Skeletal muscle satellite cell (primary cell): ENCODE results near the gene IGFL1.
"Not testable (repeated sequence)": the region's sequence is repeated elsewhere in the genome, so short reads cannot be mapped to it uniquely, and the experiment has no call there.

Experiments used
- H3K27me3 ChIP-seq: 2 replicates; pipeline ENCODE4 v1.7.0; 2013; ENCODE audit warnings: low read length; ENCODE audit not compliant: control insufficient read depth, insufficient read depth
- H3K36me3 ChIP-seq: 2 replicates; pipeline ENCODE4 v1.7.0; 2013; ENCODE audit warnings: mild to moderate bottlenecking, control low read depth, low read length; ENCODE audit not compliant: insufficient read depth
- H3K4me1 ChIP-seq: 2 replicates; pipeline ENCODE4 v1.7.0; 2013; ENCODE audit warnings: low read length; ENCODE audit not compliant: control insufficient read depth, insufficient read depth
- H3K4me2 ChIP-seq: 2 replicates; pipeline ENCODE4 v1.7.0; 2013; ENCODE audit warnings: mild to moderate bottlenecking, low read length
- H3K4me3 ChIP-seq: 2 replicates; pipeline ENCODE4 v1.7.0; 2013; ENCODE audit warnings: low read length
- H3K9ac ChIP-seq: 2 replicates; pipeline ENCODE4 v1.7.0; 2013; ENCODE audit warnings: mild to moderate bottlenecking, low read depth, low read length, moderate library complexity
- H3K9me3 ChIP-seq: replicated peaks from 2 replicates; pipeline ENCODE4 v1.7.0; 2013; ENCODE audit warnings: mild to moderate bottlenecking, control low read depth, low read length

Gene IGFL1

DNA sequence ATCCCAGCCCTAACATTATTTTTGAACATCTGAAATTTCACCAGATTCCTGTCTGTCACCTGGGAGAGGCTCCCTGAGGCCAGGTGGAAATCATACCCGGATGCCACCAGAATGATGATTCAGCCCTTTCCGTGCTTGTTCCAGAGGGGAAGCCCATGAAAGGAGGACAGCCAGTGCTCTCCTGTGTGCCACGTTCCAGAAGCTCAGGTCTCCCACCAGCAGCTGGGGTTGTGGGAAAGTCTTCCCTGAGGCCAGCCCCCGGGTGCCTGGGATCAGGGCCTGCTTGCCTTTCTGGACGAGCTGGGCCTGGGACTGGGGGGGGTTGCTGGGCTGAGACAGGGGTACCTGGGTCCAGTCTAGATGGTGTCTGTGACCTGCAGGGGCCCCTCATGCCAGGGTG lies 25.5 kb upstream of the IGFL1 start:
- no peak overlapping the region for H3K4me3 ChIP-seq
- no peak overlapping the region for H3K9ac ChIP-seq
- no peaks in the 10 kb centered on the region for H3K36me3 ChIP-seq
- H3K9me3 ChIP-seq: no peaks in the 10 kb centered on the region
- peaks cover 8% of the 10 kb centered on the region for H3K4me1 ChIP-seq
- H3K4me2 ChIP-seq: no peak overlapping the region
- peaks cover 64% of the 10 kb centered on the region for H3K27me3 ChIP-seq

GRCh38 chr19:46205183-46205984 lies 24.2 kb upstream of the IGFL1 start:
- H3K4me2 ChIP-seq: no peak overlapping the region
- no peaks in the 10 kb centered on the region for H3K9me3 ChIP-seq
- H3K36me3 ChIP-seq: no peaks in the 10 kb centered on the region
- peaks cover 67% of the 10 kb centered on the region for H3K27me3 ChIP-seq
- H3K4me3 ChIP-seq: no peak overlapping the region
- no peak overlapping the region for H3K9ac ChIP-seq
- peaks cover 8% of the 10 kb centered on the region for H3K4me1 ChIP-seq

GRCh38 chr19:46206176-46206575 lies 23.4 kb upstream of the IGFL1 start:
- peaks cover 61% of the 10 kb centered on the region for H3K27me3 ChIP-seq
- no peak overlapping the region for H3K4me2 ChIP-seq
- no peak overlapping the region for H3K9ac ChIP-seq
- no peaks in the 10 kb centered on the region for H3K9me3 ChIP-seq
- no peak overlapping the region for H3K4me3 ChIP-seq
- peaks cover 14% of the 10 kb centered on the region for H3K4me1 ChIP-seq
- no peaks in the 10 kb centered on the region for H3K36me3 ChIP-seq

DNA sequence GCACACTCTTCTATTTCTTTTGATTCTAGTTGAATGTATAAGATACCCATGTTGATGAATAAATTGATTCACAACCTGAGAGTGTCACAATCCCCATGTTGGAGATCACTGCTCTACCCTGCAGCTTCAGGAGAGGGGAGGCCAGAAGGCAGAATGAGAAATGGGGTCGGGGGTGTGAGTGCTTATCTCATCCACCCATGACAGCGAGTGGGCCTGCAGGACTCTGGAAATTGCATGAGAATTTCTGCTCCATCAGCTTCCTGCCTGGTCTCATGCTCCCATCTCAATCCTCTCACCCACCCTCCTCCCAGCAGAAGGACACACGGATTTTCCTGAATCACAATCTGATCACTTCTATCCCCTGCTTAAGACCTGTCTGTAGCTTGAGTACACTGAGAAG lies 22.9 kb upstream of the IGFL1 start:
- H3K27me3 ChIP-seq: peaks cover 58% of the 10 kb centered on the region
- H3K4me3 ChIP-seq: no peak overlapping the region
- H3K4me2 ChIP-seq: no peak overlapping the region
- H3K36me3 ChIP-seq: no peaks in the 10 kb centered on the region
- H3K9ac ChIP-seq: no peak overlapping the region
- H3K4me1 ChIP-seq: peaks cover 16% of the 10 kb centered on the region
- no peaks in the 10 kb centered on the region for H3K9me3 ChIP-seq

DNA sequence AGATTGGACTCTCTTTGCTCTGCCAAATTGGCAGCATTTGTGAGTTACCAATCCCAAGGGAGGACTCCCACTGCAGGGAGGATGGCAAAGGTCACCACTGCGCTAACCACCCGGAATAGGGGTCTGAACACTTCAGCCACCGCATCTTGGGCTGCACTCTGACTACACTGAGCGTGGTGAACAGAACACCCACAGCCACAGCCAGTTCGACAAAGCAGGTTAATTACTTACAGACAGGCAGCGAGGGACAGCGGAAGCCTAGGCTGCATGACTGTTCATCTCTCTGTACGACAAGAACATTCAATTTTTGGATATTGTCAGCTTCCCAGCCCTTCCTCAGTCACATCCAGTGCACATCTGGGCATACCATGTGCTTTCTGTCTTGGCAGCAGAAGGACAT lies 21.7 kb upstream of the IGFL1 start:
- not testable (repeated sequence) for H3K9ac ChIP-seq, H3K9me3 ChIP-seq, H3K4me2 ChIP-seq, H3K4me3 ChIP-seq, H3K36me3 ChIP-seq
- Histone ChIP-seq H3K4me1 (peaks cover 16% of the 10 kb centered on the region), H3K27me3 (peaks cover 58% of the 10 kb centered on the region)

DNA sequence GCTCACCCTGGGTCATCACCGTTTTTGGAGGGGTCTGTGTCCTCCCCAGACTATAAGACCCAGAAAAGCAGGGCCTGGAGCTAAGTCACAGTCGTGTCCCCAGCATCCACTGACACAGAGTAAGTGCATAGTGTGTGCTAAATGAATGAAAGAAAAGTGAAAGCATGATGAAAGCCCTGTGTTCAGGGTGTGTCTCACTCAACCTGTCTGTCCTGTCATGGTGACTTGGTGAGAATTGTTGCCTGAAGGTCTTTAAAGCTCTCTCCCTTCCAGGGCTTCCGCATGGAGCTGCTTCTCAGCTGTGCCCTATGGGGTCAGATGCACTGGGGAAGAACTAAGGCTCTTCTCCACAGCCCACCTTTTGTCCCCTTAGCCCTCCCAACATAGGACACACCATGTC lies 20.5 kb upstream of the IGFL1 start:
- Histone ChIP-seq H3K9ac (no peak overlapping the region), H3K27me3 (peaks cover 63% of the 10 kb centered on the region), H3K9me3 (no peaks in the 10 kb centered on the region), H3K36me3 (no peaks in the 10 kb centered on the region), H3K4me2 (no peak overlapping the region), H3K4me1 (peaks cover 16% of the 10 kb centered on the region), H3K4me3 (no peak overlapping the region)

- Histone ChIP-seq H3K4me2 (no peak overlapping the region), H3K36me3 (no peaks in the 10 kb centered on the region), H3K9ac (no peak overlapping the region), H3K4me3 (no peak overlapping the region), H3K27me3 (peaks cover 64% of the 10 kb centered on the region), H3K4me1 (peaks cover 16% of the 10 kb centered on the region), H3K9me3 (no peaks in the 10 kb centered on the region)
These were observed 20.1 kb upstream of the IGFL1 start for GRCh38 chr19:46209472-46209871.

GRCh38 chr19:46210669-46211068 lies 18.9 kb upstream of the IGFL1 start:
- Histone ChIP-seq H3K4me2 (no peak overlapping the region), H3K36me3 (no peaks in the 10 kb centered on the region), H3K4me3 (no peak overlapping the region), H3K9ac (no peak overlapping the region), H3K9me3 (no peaks in the 10 kb centered on the region), H3K4me1 (peaks cover 16% of the 10 kb centered on the region), H3K27me3 (peaks cover 55% of the 10 kb centered on the region)

- H3K4me1 ChIP-seq: peaks cover 12% of the 10 kb centered on the region
- H3K4me2 ChIP-seq: peak overlapping the region; percentile 54
- peaks cover 55% of the 10 kb centered on the region for H3K27me3 ChIP-seq
- peak overlapping the region; percentile 48 for H3K9ac ChIP-seq
- H3K36me3 ChIP-seq: no peaks in the 10 kb centered on the region
- H3K9me3 ChIP-seq: no peaks in the 10 kb centered on the region
- H3K4me3 ChIP-seq: no peak overlapping the region
These were observed 18.2 kb upstream of the IGFL1 start for GRCh38 chr19:46211201-46211881.

GRCh38 chr19:46212592-46212991 lies 16.9 kb upstream of the IGFL1 start:
- not testable (repeated sequence) for H3K4me1 ChIP-seq, H3K36me3 ChIP-seq, H3K9ac ChIP-seq, H3K9me3 ChIP-seq, H3K4me2 ChIP-seq, H3K4me3 ChIP-seq
- H3K27me3 ChIP-seq: peaks cover 62% of the 10 kb centered on the region

DNA sequence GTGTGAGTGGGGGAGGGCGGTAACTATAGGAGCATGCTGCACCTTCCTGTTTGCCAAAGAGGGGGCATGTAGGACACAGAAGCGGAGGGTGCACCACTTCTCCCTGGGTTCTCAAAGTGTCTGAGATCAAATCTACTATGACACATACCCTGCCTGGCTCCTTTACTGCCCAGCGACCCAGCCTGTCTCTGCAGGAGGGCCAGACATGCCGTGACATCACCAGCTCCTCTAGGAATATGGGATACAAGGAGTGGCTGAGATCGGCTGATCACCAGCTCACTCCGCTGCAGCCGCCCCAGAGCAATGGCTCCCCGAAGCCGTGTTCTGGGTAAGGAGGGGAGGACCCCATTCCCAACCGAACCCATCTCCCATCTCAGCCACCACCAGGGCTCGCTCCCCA lies 16.4 kb upstream of the IGFL1 start:
- Histone ChIP-seq H3K27me3 (peaks cover 63% of the 10 kb centered on the region), H3K36me3 (no peaks in the 10 kb centered on the region), H3K9me3 (no peaks in the 10 kb centered on the region), H3K4me2 (peak overlapping the region; percentile 43), H3K9ac (no peak overlapping the region), H3K4me3 (peak overlapping the region; percentile 44), H3K4me1 (peaks cover 8% of the 10 kb centered on the region)

DNA sequence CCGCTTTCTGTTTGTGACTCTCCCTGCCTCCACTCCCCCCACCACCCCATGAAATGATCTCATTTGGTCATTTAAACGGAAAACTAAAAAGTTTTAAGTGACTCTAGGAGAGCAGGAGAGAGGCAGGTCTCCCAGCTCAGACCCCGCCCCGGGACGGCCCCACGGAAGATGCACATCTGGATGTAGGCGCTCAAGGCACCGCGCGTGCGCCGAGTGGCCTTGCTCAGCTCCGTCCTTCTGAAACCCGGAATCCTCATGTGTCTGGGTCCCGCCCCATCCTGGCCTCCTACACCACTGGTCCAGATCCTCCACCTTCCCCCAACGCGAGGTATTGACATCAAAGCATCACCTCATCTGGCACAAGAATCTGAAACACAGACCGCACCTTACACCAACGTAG lies 15.7 kb upstream of the IGFL1 start:
- Histone ChIP-seq H3K9me3 (no peaks in the 10 kb centered on the region), H3K36me3 (no peaks in the 10 kb centered on the region), H3K4me3 (no peak overlapping the region), H3K27me3 (peaks cover 57% of the 10 kb centered on the region), H3K4me1 (peaks cover 8% of the 10 kb centered on the region), H3K9ac (no peak overlapping the region), H3K4me2 (peak overlapping the region; percentile 43)
